Stimulated activated CD8-positive, alpha-beta memory T cell treated with anti-CD3 and anti-CD28 coated beads, Interleukin-7, amount 100 ng/mL, for 1 hour (primary cell): ENCODE results near the gene PRELID1.

Experiments
- DNase-seq, 2 donors: peaks; one replicate each; pipeline ENCODE4 v3.0.0-alpha.2; 2020; ENCODE audit warnings: low read depth in 2 of 2

Gene PRELID1

GRCh38 chr5:177314376-177315342 lies 11.1 kb downstream of the PRELID1 start:
- no peak for DNase-seq

GRCh38 chr5:177315411-177315810 lies 11.8 kb downstream of the PRELID1 start:
- DNase-seq, result no peak

DNA sequence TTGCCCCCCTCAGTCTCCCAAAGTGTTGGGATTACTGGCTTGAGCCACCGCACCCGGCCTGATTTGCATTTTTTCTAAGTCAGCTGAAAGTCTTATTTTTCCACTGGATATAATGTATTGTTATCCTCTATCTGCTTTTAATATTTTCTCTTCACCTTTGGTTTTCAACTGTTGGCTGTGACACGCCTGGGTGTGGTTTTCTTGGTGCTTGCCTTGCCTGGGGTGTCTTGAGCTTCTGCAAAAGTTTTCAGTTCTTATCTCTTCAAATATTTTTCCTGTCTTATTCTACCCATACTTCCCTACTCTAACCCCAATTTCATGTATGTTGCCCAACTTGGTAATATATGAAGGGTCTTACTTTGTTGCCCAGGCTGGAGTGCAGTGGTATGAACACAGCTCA lies 12.4 kb downstream of the PRELID1 start:
- DNase-seq, result no peak

GRCh38 chr5:177317959-177318377 lies 14.4 kb downstream of the PRELID1 start:
- peak; percentile 49 to 59 for DNase-seq

DNA sequence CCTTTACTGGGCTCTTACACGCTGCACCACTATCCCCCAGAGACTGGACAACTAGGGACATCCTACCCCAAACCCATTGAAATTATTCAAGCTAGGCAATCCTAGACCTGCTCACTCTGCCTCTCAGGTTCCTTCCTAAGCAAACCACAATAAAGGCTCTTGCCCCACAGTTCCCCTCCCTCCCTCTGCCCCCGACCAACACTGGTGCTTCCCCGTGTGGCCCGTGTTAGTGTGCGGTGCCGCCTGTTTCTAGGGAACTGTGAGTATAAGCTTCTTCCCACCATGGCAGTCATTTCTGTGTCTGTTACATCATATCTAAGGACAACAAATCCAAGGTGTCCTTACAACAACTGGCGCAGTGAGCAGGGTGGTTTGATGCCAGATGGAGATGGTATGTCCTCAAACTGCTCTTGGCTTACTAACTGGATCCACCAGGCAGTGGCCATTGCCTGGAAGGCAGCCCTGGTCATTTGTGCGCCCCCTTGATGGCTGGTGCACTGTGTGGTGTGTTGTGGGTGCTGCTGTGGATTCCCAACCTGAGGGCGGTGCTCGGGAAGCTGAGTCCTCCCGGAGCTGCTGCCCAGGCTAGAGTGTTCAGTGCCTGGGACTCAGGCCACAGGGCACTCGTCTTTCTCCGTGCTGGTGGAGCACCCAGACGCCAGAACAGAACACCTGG lies 16.5 kb downstream of the PRELID1 start:
- no peak for DNase-seq

GRCh38 chr5:177320879-177321278 lies 17.3 kb downstream of the PRELID1 start:
- DNase-seq, result no peak

- no peak for DNase-seq
These were observed 22.3 kb downstream of the PRELID1 start for GRCh38 chr5:177325868-177326381.

- DNase-seq, result no peak
These were observed 24.2 kb downstream of the PRELID1 start for GRCh38 chr5:177327539-177328522.

DNA sequence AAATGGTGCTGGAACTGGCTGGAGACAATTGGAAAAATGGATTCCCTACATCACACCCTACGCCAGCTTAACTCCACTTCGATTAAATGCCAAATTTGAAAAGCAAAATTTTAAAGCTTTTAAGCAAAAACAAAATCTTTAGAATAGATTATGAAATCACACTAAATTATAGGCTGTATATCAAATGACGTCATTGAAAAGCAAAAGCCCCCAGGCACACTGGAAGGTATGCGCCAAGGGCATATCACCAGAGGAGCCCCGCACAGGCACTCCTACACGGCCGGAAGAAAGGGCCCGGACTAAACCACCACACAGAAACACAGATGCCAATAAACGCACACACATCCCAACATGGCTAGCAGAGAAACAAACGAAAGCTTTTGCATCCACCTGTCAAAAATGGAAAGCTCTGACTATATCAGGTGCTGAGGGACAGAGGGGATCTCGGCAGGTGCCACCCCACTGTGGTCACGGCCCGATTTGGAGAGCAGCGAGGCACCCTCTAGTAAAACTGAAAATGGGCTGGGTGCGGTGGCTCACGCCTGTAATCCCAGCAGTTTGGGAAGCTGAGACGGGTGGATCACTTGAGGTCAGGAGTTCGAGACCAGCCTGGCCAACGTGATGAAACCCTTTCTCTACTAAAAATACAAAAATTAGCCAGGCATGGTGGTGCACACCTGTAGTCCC lies 25.1 kb downstream of the PRELID1 start:
- no peak for DNase-seq

DNA sequence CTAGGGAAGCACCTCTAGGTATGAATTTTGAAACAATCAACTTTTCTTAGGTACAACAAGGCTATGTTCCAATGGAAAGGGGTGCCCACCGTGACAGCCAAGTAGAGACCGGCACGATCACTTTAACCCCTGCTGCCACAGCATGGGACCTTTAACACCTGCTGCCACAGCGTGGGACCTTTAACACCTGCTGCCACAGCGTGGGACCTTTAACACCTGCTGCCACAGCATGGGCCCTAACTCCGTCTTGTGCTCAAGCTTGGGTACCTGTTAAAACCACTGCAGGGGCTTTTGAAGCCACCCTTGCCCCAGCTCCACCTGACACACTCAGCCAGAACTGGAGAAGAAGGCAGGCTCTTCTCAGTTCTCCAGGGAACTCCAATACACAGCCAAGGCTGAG lies 26.3 kb downstream of the PRELID1 start:
- no peak for DNase-seq

GRCh38 chr5:177330991-177331842 lies 27.6 kb downstream of the PRELID1 start:
- no peak for DNase-seq

DNA sequence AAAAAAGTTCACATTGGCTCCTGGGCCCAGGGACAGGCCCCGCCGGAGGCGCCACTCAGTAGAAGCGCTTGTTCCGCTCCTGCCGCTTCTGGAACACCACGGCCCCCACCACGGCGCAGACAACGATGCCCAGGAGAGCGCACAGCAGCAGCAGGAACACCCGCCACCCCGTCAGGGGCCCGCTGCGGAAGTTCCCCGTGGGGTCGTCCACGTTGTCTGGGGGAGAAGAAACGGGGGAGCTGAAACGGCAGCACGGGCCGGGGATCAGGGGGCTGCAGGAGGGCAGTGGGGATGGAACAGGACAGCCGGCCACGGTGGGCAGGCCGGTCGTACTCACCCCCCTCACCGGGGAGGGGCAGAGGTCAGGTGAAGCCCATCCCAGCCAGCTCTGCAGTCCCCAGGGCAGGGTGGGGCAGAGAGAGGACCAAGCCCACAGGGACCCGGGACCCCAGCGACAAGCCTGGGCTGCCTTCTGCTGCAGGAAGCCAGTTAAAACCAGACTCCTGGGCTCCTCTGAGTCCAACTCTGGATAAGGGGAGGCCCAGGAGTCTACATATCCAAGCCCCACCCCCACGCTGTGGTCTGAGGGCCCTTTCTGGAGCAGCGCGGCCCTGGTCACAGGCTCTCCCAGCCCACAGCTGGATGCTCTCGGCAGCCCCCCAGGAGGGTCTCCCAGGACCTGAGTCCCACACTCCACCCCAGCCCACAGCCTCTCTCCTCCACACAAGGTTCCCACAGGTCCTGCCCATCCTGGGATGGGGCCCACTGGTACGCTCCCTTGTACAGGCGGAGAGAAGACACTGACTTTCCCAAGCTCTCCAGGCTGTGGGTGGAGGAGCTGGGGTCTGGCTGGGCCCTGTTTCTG lies 28.7 kb downstream of the PRELID1 start:
- DNase-seq, result no peak

DNA sequence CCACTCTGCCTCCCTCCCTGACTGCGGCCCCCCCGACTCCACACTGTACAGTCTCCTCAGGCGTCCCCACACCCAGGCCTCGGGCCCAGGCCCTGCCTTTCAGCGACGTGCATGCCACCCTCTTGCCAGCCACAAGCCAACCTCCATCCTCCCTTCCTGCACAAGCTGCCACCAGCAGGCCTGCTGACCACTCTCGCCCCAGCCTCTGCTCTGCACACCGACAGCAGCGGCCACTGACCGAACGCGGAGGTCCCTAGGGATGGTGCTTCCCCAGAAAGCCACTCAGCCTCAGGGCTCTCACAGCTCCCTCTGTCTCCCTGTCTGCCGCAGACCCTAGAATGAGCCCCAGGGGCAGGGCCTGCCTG lies 29.3 kb downstream of the PRELID1 start:
- DNase-seq, result no peak

DNA sequence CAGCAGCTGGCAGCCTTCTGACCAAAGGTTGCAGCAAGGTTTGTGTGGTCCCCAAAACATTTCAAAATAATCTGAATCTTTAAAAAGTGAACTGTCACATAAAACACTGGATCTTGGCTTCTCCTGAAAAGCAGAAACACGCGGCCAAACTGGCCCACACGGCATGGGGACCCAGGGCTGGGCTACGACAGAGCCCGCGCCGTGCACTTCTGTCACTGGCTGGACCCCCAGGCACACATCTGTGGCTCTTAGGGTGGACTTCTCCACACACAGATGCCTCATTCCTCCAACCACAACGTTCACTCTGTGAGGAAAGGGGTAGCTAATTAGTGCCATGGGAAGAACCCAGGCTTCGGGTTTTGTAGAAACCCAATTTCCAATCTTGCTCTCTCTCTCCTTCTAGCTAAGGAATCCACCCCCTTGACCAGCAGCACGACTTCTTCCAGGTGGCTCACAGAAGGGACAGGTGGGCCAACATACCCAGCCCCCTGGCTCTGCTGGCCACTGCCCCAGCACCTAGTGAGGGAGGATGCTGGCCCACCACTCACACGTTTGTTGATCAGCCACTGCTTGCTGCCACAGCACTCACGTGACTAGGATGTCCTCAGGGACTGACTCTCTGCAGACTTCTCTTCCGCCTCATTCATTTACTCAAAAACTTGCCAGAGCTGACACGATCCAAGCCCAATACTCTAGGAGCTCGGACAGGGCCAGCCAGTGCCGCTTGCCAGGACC lies 30.0 kb downstream of the PRELID1 start:
- DNase-seq, result no peak

DNA sequence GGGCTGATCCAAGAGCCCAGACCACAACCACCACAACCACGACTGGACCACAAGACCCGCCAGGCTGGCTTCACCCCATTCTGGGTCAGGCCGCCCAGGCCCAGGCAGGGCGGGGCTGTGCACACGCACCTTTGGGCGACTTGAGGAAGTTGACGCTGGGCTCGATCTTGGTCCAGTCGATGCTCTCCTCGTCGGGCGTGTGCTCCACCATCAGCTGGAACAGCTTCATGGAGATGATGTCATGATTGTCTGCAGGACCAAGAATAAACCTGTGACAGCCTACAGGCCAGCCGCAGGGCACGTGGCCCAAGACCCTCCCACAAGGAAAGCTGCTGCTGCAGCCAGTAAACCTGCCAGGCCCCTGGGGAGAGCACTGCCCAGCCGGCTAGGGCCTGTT lies 30.6 kb downstream of the PRELID1 start:
- DNase-seq, result no peak

DNA sequence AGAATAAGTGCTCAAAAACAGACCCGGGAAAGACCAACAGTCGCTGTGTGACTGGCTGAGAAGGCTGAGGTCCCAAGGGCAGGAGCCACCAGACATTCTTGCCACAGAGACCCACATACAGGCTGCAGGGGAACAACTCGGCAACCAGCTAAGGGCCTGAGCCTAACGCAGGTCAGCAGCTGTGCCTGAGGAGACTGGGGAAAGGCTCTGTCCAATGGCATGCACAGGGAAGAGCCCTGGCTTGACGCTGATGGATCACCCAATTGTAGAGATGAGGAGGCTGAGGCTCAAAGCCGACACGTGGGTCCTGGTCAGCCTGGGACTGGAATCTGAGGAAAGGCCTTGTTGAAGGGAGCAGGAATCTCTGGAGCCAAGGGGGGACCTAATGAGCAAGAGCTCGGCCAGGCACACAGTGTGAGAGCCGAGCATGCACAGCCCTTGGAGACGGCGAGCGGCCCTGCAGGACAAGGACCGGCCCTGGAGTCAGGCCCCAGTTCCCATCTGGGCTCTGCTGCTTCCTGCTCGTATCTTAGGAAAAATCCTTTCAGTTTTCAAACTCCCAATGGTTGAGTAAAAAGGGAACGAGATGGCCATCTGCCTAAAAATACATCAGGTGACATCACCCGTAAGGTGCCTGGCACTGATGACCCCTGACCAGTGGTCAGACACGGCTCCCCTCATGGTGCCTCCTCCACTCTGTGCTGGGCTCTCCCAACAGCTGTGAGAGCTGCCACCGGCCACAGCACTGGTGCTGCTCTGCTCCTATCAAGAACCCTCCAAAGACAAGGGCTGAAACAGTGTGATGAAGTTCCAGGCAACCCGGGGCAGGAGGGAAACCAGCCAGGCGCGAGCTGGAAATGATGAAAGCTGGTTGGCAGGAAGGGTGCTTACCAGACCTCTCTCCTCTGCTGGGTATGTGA lies 31.4 kb downstream of the PRELID1 start:
- DNase-seq, result no peak

DNA sequence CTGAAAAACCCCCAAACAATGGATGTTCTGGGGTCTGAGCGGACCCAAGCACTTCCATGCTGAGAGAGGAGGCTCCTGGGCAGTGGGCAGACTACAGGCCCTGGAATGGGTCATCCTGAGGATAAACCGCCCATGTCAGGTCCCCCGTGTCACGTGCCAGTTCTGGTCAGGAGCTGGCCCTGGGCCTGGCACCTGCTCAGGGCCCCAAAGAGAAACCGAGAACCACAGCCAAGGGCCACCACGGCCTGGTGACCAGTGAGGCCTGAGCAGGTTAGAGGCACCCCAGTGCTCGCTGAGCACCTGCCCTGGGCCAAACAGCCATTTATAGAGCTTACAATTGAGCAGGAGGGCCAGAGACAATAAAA lies 32.1 kb downstream of the PRELID1 start:
- DNase-seq, result no peak
